ENCODE data around the gene OR2L5. TPM values are rescaled to one million over a fixed set of nuclear protein-coding genes. Genes with fewer than 3 reads are reported as not detected.

Gene OR2L5
- polyA plus RNA-seq, 4 donors: not detected

- H3K27me3 ChIP-seq (ENCODE audit: control insufficient read depth in 3 of 3, insufficient read depth in 3 of 3, low read length in 3 of 3): no peaks in the 10 kb centered on the region
- 79 to 80% (median 79%) methylated on average over 1 of the region's 1 CpG for WGBS, 3 donors
- H3K4me1 ChIP-seq (ENCODE audit: control insufficient read depth in 3 of 3, insufficient read depth in 2 of 3, low read depth in 1 of 3, low read length in 2 of 3): no peaks in the 10 kb centered on the region
- H3K36me3 ChIP-seq (ENCODE audit: control insufficient read depth in 3 of 3, insufficient read depth in 2 of 3, low read depth in 1 of 3, low read length in 3 of 3): no peaks in the 10 kb centered on the region
- H3K9me3 ChIP-seq (ENCODE audit: control insufficient read depth in 2 of 2, insufficient read depth in 1 of 2, low read depth in 1 of 2, low read length in 1 of 2): peaks cover 0 to 11% of the 10 kb centered on the region in 2 donors
- H3K4me3 ChIP-seq (ENCODE audit: low read depth in 1 of 3, low read length in 3 of 3): no peak overlapping the region
- no peak overlapping the region for H3K27ac ChIP-seq (ENCODE audit: low read depth in 1 of 3, low read length in 2 of 3)
- FAIRE-seq: no peak
- no peak for DNase-seq
Observed at GRCh38 chr1:248015803-248016202, 2.3 kb downstream of the OR2L5 start.

- no peak for FAIRE-seq
- H3K36me3 ChIP-seq (ENCODE audit: control insufficient read depth in 3 of 3, insufficient read depth in 2 of 3, low read depth in 1 of 3, low read length in 3 of 3): no peaks in the 10 kb centered on the region
- no peaks in the 10 kb centered on the region for H3K27me3 ChIP-seq (ENCODE audit: control insufficient read depth in 3 of 3, insufficient read depth in 3 of 3, low read length in 3 of 3)
- H3K4me1 ChIP-seq (ENCODE audit: control insufficient read depth in 3 of 3, insufficient read depth in 2 of 3, low read depth in 1 of 3, low read length in 2 of 3): no peaks in the 10 kb centered on the region
- no peak within 1 kb of the TSS for H3K4me3 ChIP-seq (ENCODE audit: low read depth in 1 of 3, low read length in 3 of 3)
- peaks cover 2 to 15% of the 10 kb centered on the region in 2 donors for H3K9me3 ChIP-seq (ENCODE audit: control insufficient read depth in 2 of 2, insufficient read depth in 1 of 2, low read depth in 1 of 2, low read length in 1 of 2)
- DNase-seq: no peak
- 38 to 43% (median 38%) methylated on average over 2 of the region's 2 CpGs for WGBS, 3 donors
- H3K27ac ChIP-seq (ENCODE audit: low read depth in 1 of 3, low read length in 2 of 3): no peak within 1 kb of the TSS
Observed at GRCh38 chr1:248029770-248030169, 16.3 kb downstream of the OR2L5 start, which contains the start of gene OR2L2. OR2L2 (plus strand) TSS chr1:248030070; CDS start chr1:248038268, 8,198 bp downstream.

- Histone ChIP-seq H3K27me3 (ENCODE audit: control insufficient read depth in 3 of 3, insufficient read depth in 3 of 3, low read length in 3 of 3) (no peaks in the 10 kb centered on the region), H3K9me3 (ENCODE audit: control insufficient read depth in 2 of 2, insufficient read depth in 1 of 2, low read depth in 1 of 2, low read length in 1 of 2) (peaks cover 0 to 13% of the 10 kb centered on the region in 2 donors), H3K27ac (ENCODE audit: low read depth in 1 of 3, low read length in 2 of 3) (no peak overlapping the region), H3K36me3 (ENCODE audit: control insufficient read depth in 3 of 3, insufficient read depth in 2 of 3, low read depth in 1 of 3, low read length in 3 of 3) (no peaks in the 10 kb centered on the region), H3K4me1 (ENCODE audit: control insufficient read depth in 3 of 3, insufficient read depth in 2 of 3, low read depth in 1 of 3, low read length in 2 of 3) (no peaks in the 10 kb centered on the region), H3K4me3 (ENCODE audit: low read depth in 1 of 3, low read length in 3 of 3) (no peak overlapping the region)
- FAIRE-seq (no peak), DNase-seq (no peak)
- WGBS, 3 donors: 61 to 69% (median 64%) methylated on average over 5 of the region's 5 CpGs
Observed at GRCh38 chr1:248045209-248045608, 31.7 kb downstream of the OR2L5 start.

- no peaks in the 10 kb centered on the region for H3K36me3 ChIP-seq (ENCODE audit: control insufficient read depth in 3 of 3, insufficient read depth in 2 of 3, low read depth in 1 of 3, low read length in 3 of 3)
- DNase-seq: no peak
- FAIRE-seq: no peak
- no peak within 1 kb of the TSS for H3K27ac ChIP-seq (ENCODE audit: low read depth in 1 of 3, low read length in 2 of 3)
- H3K9me3 ChIP-seq (ENCODE audit: control insufficient read depth in 2 of 2, insufficient read depth in 1 of 2, low read depth in 1 of 2, low read length in 1 of 2): peaks cover 0 to 11% of the 10 kb centered on the region in 2 donors
- no peaks in the 10 kb centered on the region for H3K27me3 ChIP-seq (ENCODE audit: control insufficient read depth in 3 of 3, insufficient read depth in 3 of 3, low read length in 3 of 3)
- no peaks in the 10 kb centered on the region for H3K4me1 ChIP-seq (ENCODE audit: control insufficient read depth in 3 of 3, insufficient read depth in 2 of 3, low read depth in 1 of 3, low read length in 2 of 3)
- WGBS, 3 donors: 63 to 72% (median 71%) methylated on average over 2 of the region's 2 CpGs
- no peak within 1 kb of the TSS for H3K4me3 ChIP-seq (ENCODE audit: low read depth in 1 of 3, low read length in 3 of 3)
Observed at GRCh38 chr1:248046536-248046935, 33.1 kb downstream of the OR2L5 start, which contains the start of gene OR2L3. OR2L3 (plus strand) TSS chr1:248046836; CDS start chr1:248060682, 13,846 bp downstream.

- no peaks in the 10 kb centered on the region for H3K36me3 ChIP-seq (ENCODE audit: control insufficient read depth in 3 of 3, insufficient read depth in 2 of 3, low read depth in 1 of 3, low read length in 3 of 3)
- H3K4me1 ChIP-seq (ENCODE audit: control insufficient read depth in 3 of 3, insufficient read depth in 2 of 3, low read depth in 1 of 3, low read length in 2 of 3): no peaks in the 10 kb centered on the region
- H3K27me3 ChIP-seq (ENCODE audit: control insufficient read depth in 3 of 3, insufficient read depth in 3 of 3, low read length in 3 of 3): no peaks in the 10 kb centered on the region
- no peak overlapping the region for H3K27ac ChIP-seq (ENCODE audit: low read depth in 1 of 3, low read length in 2 of 3)
- H3K4me3 ChIP-seq (ENCODE audit: low read depth in 1 of 3, low read length in 3 of 3): no peak overlapping the region
- DNase-seq: no peak
- H3K9me3 ChIP-seq (ENCODE audit: control insufficient read depth in 2 of 2, insufficient read depth in 1 of 2, low read depth in 1 of 2, low read length in 1 of 2): peaks cover 0 to 11% of the 10 kb centered on the region in 2 donors
- 58 to 61% (median 59%) methylated on average over 1 of the region's 1 CpG for WGBS, 3 donors
- FAIRE-seq: no peak
Observed at GRCh38 chr1:248047008-248047407, 33.5 kb downstream of the OR2L5 start.

GRCh38 chr1:248054671-248055070 is 41.2 kb downstream of the OR2L5 start:
- H3K9me3 ChIP-seq (ENCODE audit: control insufficient read depth in 2 of 2, insufficient read depth in 1 of 2, low read depth in 1 of 2, low read length in 1 of 2): peaks cover 0 to 11% of the 10 kb centered on the region in 2 donors
- no peaks in the 10 kb centered on the region for H3K36me3 ChIP-seq (ENCODE audit: control insufficient read depth in 3 of 3, insufficient read depth in 2 of 3, low read depth in 1 of 3, low read length in 3 of 3)
- DNase-seq: no peak
- H3K4me1 ChIP-seq (ENCODE audit: control insufficient read depth in 3 of 3, insufficient read depth in 2 of 3, low read depth in 1 of 3, low read length in 2 of 3): no peaks in the 10 kb centered on the region
- no peak overlapping the region for H3K27ac ChIP-seq (ENCODE audit: low read depth in 1 of 3, low read length in 2 of 3)
- H3K27me3 ChIP-seq (ENCODE audit: control insufficient read depth in 3 of 3, insufficient read depth in 3 of 3, low read length in 3 of 3): no peaks in the 10 kb centered on the region
- no peak overlapping the region for H3K4me3 ChIP-seq (ENCODE audit: low read depth in 1 of 3, low read length in 3 of 3)
- FAIRE-seq: no peak

GRCh38 chr1:248055261-248055660 is 41.8 kb downstream of the OR2L5 start:
- no peak for DNase-seq
- H3K9me3 ChIP-seq (ENCODE audit: control insufficient read depth in 2 of 2, insufficient read depth in 1 of 2, low read depth in 1 of 2, low read length in 1 of 2): peaks cover 0 to 12% of the 10 kb centered on the region in 2 donors
- no peak overlapping the region for H3K27ac ChIP-seq (ENCODE audit: low read depth in 1 of 3, low read length in 2 of 3)
- no peaks in the 10 kb centered on the region for H3K27me3 ChIP-seq (ENCODE audit: control insufficient read depth in 3 of 3, insufficient read depth in 3 of 3, low read length in 3 of 3)
- FAIRE-seq: no peak
- no peaks in the 10 kb centered on the region for H3K36me3 ChIP-seq (ENCODE audit: control insufficient read depth in 3 of 3, insufficient read depth in 2 of 3, low read depth in 1 of 3, low read length in 3 of 3)
- no peaks in the 10 kb centered on the region for H3K4me1 ChIP-seq (ENCODE audit: control insufficient read depth in 3 of 3, insufficient read depth in 2 of 3, low read depth in 1 of 3, low read length in 2 of 3)
- no peak overlapping the region for H3K4me3 ChIP-seq (ENCODE audit: low read depth in 1 of 3, low read length in 3 of 3)
- WGBS, 3 donors: 55 to 72% (median 64%) methylated on average over 2 of the region's 2 CpGs

- H3K9me3 ChIP-seq (ENCODE audit: control insufficient read depth in 2 of 2, insufficient read depth in 1 of 2, low read depth in 1 of 2, low read length in 1 of 2): peaks cover 0 to 13% of the 10 kb centered on the region in 2 donors
- no peaks in the 10 kb centered on the region for H3K4me1 ChIP-seq (ENCODE audit: control insufficient read depth in 3 of 3, insufficient read depth in 2 of 3, low read depth in 1 of 3, low read length in 2 of 3)
- no peak overlapping the region for H3K27ac ChIP-seq (ENCODE audit: low read depth in 1 of 3, low read length in 2 of 3)
- no peaks in the 10 kb centered on the region for H3K27me3 ChIP-seq (ENCODE audit: control insufficient read depth in 3 of 3, insufficient read depth in 3 of 3, low read length in 3 of 3)
- no peak overlapping the region for H3K4me3 ChIP-seq (ENCODE audit: low read depth in 1 of 3, low read length in 3 of 3)
- 71 to 78% (median 73%) methylated on average over 2 of the region's 2 CpGs for WGBS, 3 donors
- FAIRE-seq (no peak), DNase-seq (no peak)
- no peaks in the 10 kb centered on the region for H3K36me3 ChIP-seq (ENCODE audit: control insufficient read depth in 3 of 3, insufficient read depth in 2 of 3, low read depth in 1 of 3, low read length in 3 of 3)
Observed at GRCh38 chr1:248065071-248065470, 51.6 kb downstream of the OR2L5 start.

- WGBS, 3 donors: 92 to 100% (median 99%) methylated on average over 2 to 3 of the region's 3 CpGs
- Histone ChIP-seq H3K4me3 (ENCODE audit: low read depth in 1 of 3, low read length in 3 of 3) (no peak overlapping the region), H3K4me1 (ENCODE audit: control insufficient read depth in 3 of 3, insufficient read depth in 2 of 3, low read depth in 1 of 3, low read length in 2 of 3) (no peaks in the 10 kb centered on the region), H3K9me3 (ENCODE audit: control insufficient read depth in 2 of 2, insufficient read depth in 1 of 2, low read depth in 1 of 2, low read length in 1 of 2) (peaks cover 0 to 13% of the 10 kb centered on the region in 2 donors), H3K36me3 (ENCODE audit: control insufficient read depth in 3 of 3, insufficient read depth in 2 of 3, low read depth in 1 of 3, low read length in 3 of 3) (no peaks in the 10 kb centered on the region), H3K27me3 (ENCODE audit: control insufficient read depth in 3 of 3, insufficient read depth in 3 of 3, low read length in 3 of 3) (no peaks in the 10 kb centered on the region), H3K27ac (ENCODE audit: low read depth in 1 of 3, low read length in 2 of 3) (no peak overlapping the region)
- no peak for DNase-seq
- no peak for FAIRE-seq
Observed at GRCh38 chr1:248065604-248066003, 52.1 kb downstream of the OR2L5 start.

Measured in small intestine (tissue), 7 donors.